Activated B cell treated with CpG ODN at 0.5 μM for 24 hours (primary cell): Measurements from ENCODE around the gene PLEKHO1. TPM values are rescaled to one million over a fixed set of nuclear protein-coding genes. Genes with fewer than 3 reads are reported as not detected.
"Not testable (repeated sequence)": the region's sequence is repeated elsewhere in the genome, so short reads cannot be mapped to it uniquely, and the experiment has no call there.

Source experiments
- ATAC-seq: fragments of 200-7000 bp; cut with Tn5 transposase; one replicate; pipeline ENCODE4 v1.10.0; 2021; ENCODE audit warnings: low read depth, mild to moderate bottlenecking, moderate library complexity
- CTCF ChIA-PET: fragments of 350-600 bp; sonication (Branson Sonifier 250); formaldehyde crosslinking; loops from one replicate; lab custom pipeline; 2021; ENCODE audit warnings: antibody characterized with exemption; lab: Charles Lee
- POLR2A ChIA-PET: fragments of 350-600 bp; sonication (Branson Sonifier 250); formaldehyde crosslinking; loops from one replicate; lab custom pipeline; 2021; ENCODE audit warnings: antibody characterized with exemption; lab: Charles Lee
- DNase-seq: peaks from one replicate; pipeline ENCODE4 v3.0.0; 2022
- H3K27ac Mint-ChIP-seq: one replicate; pipeline ENCODE4 v1.8.0; 2020; ENCODE audit warnings: mixed read lengths
- H3K27me3 Mint-ChIP-seq: one replicate; pipeline ENCODE4 v1.8.0; 2021; ENCODE audit warnings: mixed read lengths
- H3K36me3 Mint-ChIP-seq: one replicate; pipeline ENCODE4 v1.8.0; 2021; ENCODE audit warnings: low read depth, mixed read lengths
- H3K4me1 Mint-ChIP-seq: one replicate; pipeline ENCODE4 v1.8.0; 2021; ENCODE audit warnings: mixed read lengths
- H3K4me3 Mint-ChIP-seq: one replicate; pipeline ENCODE4 v1.8.0; 2020; ENCODE audit warnings: mild to moderate bottlenecking, mixed read lengths
- H3K9me3 Mint-ChIP-seq: one replicate; pipeline ENCODE4 v1.8.0; 2020; ENCODE audit warnings: mixed read lengths
- intact Hi-C: fragments of 100-400 bp; cut with micrococcal nuclease; formaldehyde crosslinking; loops from one replicate; pipeline ENCODE4 v1.15.1; 2024
- total RNA-seq: library from RNA; stranded (reverse); gene quantifications from 2 replicates; pipeline ENCODE4 v1.2.3, GENCODE V29; 2022
- TF ChIP-seq, protein P1 (sequence below): fragments of 200-600 bp; IDR thresholded peaks from one replicate; pipeline ENCODE4 v1.8.0; 2022; ENCODE audit warnings: antibody characterized with exemption, mild to moderate bottlenecking

The PLEKHO1 gene
- total RNA-seq, 1 donor from 2014 or later, result 208 TPM

DNA sequence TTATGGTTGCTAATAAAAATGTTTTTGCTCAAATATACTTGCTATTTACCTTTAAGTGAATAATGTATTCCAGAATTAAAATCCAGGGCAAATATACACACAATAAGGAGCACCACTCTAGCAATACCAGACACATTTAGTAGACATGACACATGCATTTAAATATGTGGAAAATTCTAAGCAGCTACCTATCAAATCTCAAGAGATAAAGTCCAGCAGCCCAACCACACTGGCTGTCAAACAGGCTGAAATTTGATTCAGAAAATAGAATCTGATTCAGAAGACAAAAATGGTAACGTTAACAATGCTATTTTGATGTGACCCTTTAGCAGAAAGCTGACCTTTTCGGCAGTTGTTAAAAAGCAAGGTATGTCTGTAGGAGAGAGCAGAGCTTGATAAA is 42.3 kb downstream of the PLEKHO1 start:
- H3K36me3 Mint-ChIP-seq, result peaks cover 4% of the 10 kb centered on the region
- ChIA-PET POLR2A (interaction anchor here (0.5 to 1.2 kb wide), 3 partner anchors 21 to 178 kb away, joined by 3 to 4 read pairs (median 3); no protein-coding TSS in a partner anchor), CTCF (interaction anchor here (0.6 kb wide), 1 partner anchor 299 kb away, joined by 3 read pairs; no protein-coding TSS in a partner anchor)
- intact Hi-C loops, result no loop called here
- H3K27me3 Mint-ChIP-seq, result peaks cover 6% of the 10 kb centered on the region
- H3K4me3 Mint-ChIP-seq, result no peak overlapping the region
- DNase-seq (no peak), ATAC-seq (no peak)
- no peak overlapping the region for H3K27ac Mint-ChIP-seq
- TF ChIP-seq, protein P1, sequence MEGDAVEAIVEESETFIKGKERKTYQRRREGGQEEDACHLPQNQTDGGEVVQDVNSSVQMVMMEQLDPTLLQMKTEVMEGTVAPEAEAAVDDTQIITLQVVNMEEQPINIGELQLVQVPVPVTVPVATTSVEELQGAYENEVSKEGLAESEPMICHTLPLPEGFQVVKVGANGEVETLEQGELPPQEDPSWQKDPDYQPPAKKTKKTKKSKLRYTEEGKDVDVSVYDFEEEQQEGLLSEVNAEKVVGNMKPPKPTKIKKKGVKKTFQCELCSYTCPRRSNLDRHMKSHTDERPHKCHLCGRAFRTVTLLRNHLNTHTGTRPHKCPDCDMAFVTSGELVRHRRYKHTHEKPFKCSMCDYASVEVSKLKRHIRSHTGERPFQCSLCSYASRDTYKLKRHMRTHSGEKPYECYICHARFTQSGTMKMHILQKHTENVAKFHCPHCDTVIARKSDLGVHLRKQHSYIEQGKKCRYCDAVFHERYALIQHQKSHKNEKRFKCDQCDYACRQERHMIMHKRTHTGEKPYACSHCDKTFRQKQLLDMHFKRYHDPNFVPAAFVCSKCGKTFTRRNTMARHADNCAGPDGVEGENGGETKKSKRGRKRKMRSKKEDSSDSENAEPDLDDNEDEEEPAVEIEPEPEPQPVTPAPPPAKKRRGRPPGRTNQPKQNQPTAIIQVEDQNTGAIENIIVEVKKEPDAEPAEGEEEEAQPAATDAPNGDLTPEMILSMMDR, result no peak
- peaks cover 5% of the 10 kb centered on the region for H3K4me1 Mint-ChIP-seq
- no peaks in the 10 kb centered on the region for H3K9me3 Mint-ChIP-seq

DNA sequence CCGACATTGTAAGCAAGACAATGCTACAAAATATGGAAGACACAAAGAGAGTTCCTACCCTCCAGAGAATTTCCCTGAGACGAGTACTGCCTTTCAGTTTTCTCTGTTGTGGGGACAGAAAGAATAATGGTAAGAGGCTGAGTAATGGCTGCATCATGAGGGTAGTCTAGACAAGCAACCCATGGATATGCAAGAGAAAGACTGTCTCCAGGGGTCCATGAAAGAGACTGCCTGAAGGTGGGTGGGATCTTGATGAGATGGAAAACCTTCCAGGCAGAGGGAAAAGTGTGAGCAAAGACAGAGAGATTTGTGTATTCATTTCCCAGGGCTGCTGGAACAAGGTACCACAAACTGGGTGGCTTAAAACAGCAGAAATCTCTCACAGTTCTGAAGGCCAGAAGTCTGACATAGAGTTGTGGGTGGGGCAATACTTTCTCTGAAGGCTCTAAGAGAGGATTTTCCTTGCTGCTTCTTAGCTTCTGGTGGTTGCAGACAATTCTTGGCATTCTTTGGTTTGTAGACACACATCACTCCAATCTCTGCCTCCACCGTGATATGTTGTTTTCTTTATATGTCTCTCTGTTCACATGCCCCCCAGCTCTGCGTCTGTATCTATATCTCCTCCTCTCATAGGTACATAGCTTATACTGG is 44.8 kb downstream of the PLEKHO1 start:
- Mint-ChIP-seq H3K36me3 (peaks cover 4% of the 10 kb centered on the region), H3K27me3 (peaks cover 6% of the 10 kb centered on the region), H3K9me3 (no peaks in the 10 kb centered on the region), H3K4me3 (no peak overlapping the region), H3K4me1 (no peaks in the 10 kb centered on the region), H3K27ac (no peak overlapping the region)
- ChIA-PET CTCF (no interaction called here), POLR2A (no interaction called here)
- intact Hi-C loops, result no loop called here
- DNase-seq (no peak), ATAC-seq (no peak)
- TF ChIP-seq, protein P1, result no peak

DNA sequence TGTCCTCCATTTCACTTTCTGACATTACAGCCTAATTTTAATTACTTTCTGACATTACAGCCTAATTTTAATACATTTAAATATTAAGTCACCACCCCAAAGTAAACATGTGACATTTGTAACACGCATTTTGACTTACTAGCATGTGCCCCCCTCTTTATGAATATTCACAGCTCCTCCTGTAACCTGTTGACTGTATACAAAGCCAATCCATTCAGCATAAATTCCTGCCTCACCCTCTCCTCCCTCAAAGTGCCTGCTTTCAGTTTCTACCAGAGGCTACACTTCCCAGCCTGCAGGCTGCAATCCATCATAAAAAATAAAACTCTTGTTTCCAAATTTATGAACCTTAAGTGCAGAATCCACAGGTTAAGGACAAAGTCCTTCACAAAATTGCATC is 46.7 kb downstream of the PLEKHO1 start:
- TF ChIP-seq, protein P1, result no peak
- Mint-ChIP-seq H3K27ac (no peak overlapping the region), H3K4me3 (no peak overlapping the region), H3K27me3 (peaks cover 6% of the 10 kb centered on the region), H3K9me3 (no peaks in the 10 kb centered on the region), H3K4me1 (no peaks in the 10 kb centered on the region), H3K36me3 (peaks cover 4% of the 10 kb centered on the region)
- intact Hi-C loops, result no loop called here
- ChIA-PET POLR2A (interaction anchor here (0.6 to 0.8 kb wide), 2 partner anchors 142 to 308 kb away, joined by 4 to 5 read pairs; a partner anchor contains a TSS), CTCF (no interaction called here)
- ATAC-seq (no peak), DNase-seq (no peak)

DNA sequence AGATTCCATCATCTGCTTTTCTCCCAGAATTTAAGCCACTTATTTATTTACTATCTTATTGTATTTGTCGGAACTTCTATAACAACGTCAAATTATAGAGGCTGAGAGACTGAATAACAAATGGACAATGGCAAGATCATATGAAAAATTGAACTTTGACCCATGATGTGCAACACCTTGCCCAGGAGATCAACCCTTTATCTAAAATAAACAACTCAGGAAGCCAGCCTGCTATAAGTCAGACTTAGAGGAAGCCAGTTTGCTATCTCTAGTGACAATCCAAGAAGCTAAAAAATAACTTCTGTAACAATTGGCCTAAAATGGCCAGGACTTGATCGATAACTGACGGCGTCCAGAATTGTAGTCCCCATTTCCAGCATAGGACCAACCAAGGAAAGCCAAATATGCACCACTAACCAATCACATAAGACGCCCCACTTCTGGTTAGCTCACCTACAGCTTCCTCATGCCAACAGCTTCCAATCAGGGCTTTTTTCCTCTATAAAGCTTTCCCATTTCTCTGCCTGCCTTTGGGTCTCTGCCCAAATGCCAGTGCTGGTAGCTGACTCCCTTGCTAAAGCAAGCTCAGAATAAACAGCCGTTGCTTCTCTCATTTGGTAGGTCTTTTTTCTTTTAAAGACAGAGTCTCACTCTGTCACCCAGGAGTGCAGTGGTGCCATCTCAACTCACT is 57.7 kb downstream of the PLEKHO1 start:
- ChIA-PET CTCF (no interaction called here), POLR2A (interaction anchor here (0.6 kb wide), 1 partner anchor 87 kb away, joined by 10 read pairs; no protein-coding TSS in a partner anchor)
- no peak overlapping the region for H3K27ac Mint-ChIP-seq
- no peak for DNase-seq
- intact Hi-C loops, result no loop called here
- no peaks in the 10 kb centered on the region for H3K36me3 Mint-ChIP-seq
- H3K4me1 Mint-ChIP-seq, result no peaks in the 10 kb centered on the region
- no peak for ATAC-seq
- TF ChIP-seq, protein P1, result no peak
- no peak overlapping the region for H3K4me3 Mint-ChIP-seq
- peaks cover 2% of the 10 kb centered on the region for H3K27me3 Mint-ChIP-seq
- no peaks in the 10 kb centered on the region for H3K9me3 Mint-ChIP-seq

DNA sequence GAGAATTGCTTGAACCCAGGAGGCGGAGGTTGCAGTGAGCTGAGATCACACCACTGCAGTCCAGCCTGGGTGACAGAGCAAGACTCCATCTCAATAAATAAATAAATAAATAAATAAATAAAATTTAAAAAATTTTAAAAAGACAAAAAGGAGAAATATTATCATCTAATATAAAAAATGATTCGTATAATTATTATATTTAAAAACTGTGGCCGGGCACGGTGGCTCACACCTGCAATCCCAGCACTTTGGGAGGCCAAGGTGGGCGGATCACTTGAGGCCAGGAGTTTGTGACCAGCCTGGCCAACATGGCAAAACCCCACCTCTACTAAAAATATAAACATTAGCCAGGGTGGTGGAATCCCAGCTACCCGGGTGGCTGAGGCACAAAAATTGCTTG is 58.7 kb downstream of the PLEKHO1 start:
- H3K9me3 Mint-ChIP-seq, POLR2A ChIA-PET, ATAC-seq, CTCF ChIA-PET, intact Hi-C loops, DNase-seq, H3K36me3 Mint-ChIP-seq, H3K27me3 Mint-ChIP-seq, H3K4me3 Mint-ChIP-seq, H3K27ac Mint-ChIP-seq, H3K4me1 Mint-ChIP-seq: not testable (repeated sequence)

Other genes starting within 250 kb of the PLEKHO1 start
- 0.07 and 0.12 TPM in 2 replicates for gene SV2A, start 232.1 kb upstream of the PLEKHO1 start, total RNA-seq
- gene SF3B4, start 222.1 kb upstream of the PLEKHO1 start, total RNA-seq, result 80.8 and 86.2 TPM in 2 replicates
- gene MTMR11, start 213.0 kb upstream of the PLEKHO1 start, total RNA-seq, result not detected in 2 replicates
- gene OTUD7B, start 139.2 kb upstream of the PLEKHO1 start, total RNA-seq, result 4.3 and 4.8 TPM in 2 replicates
- 39.0 and 46.0 TPM in 2 replicates for gene VPS45, start 82.1 kb upstream of the PLEKHO1 start, total RNA-seq
- 70.5 and 84.3 TPM in 2 replicates for gene ANP32E, start 86.2 kb downstream of the PLEKHO1 start, total RNA-seq
- gene CA14, start 107.9 kb downstream of the PLEKHO1 start, total RNA-seq, result not detected in 2 replicates
- 145 TPM in 2 replicates for gene APH1A, start 119.1 kb downstream of the PLEKHO1 start, total RNA-seq
- 0.38 and 0.39 TPM in 2 replicates for gene C1orf54, start 122.9 kb downstream of the PLEKHO1 start, total RNA-seq
- gene CIART, start 132.6 kb downstream of the PLEKHO1 start, total RNA-seq, result 0.20 and 1.0 TPM in 2 replicates
- 66.8 and 69.2 TPM in 2 replicates for gene MRPS21, start 143.9 kb downstream of the PLEKHO1 start, total RNA-seq
- gene PRPF3, start 171.6 kb downstream of the PLEKHO1 start, total RNA-seq, result 112 and 136 TPM in 2 replicates
- gene RPRD2, start 214.2 kb downstream of the PLEKHO1 start, total RNA-seq, result 27.1 and 28.6 TPM in 2 replicates